ENCODE measurements around the gene PRR33.

DNA sequence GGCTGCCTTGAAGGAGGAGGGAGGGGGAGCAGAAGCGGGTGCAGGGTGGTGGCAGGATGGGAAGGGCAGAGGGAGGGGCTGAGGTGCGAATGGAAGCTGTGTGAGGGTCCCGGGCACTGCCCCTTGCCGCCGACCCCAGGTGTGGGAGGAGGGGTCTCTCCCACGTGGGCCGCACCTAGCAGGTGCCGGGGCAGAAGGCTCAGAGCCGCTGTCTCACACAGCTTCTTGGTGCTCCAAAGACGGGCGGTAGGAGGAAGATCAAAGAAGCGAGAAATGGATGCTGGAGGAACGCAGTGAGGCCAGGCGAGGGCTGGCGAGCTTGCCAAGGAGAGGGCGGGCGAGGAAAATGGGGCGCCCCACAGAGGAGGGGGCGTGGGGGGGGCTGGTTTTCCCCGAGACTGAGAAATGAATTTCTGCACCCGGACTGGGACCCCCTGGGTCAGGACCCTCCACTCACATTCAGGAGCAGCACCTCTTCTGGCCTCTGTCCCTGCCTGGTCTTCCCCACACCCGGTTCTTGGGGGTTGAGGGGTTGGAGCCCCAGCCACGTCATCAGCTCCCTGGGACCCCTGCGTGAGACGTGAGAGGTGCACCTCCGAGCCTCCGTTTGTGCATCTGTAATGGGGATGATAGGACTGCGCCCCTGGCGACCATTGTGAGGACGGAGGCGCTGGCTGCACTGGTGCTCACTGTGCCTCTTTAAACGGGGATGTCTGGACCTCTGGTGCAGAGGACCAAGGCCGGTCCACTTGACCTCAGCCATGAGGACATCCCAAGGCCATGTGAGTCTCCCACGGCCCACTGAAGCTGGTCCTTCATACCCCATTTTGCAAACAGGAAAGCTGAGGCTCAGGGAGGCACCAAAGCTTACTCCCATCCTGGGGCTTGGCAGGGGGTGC, 22.0 kb downstream of the PRR33 start:
- TF ChIP-seq EZH2 (IDR thresholded peaks at IDR 0.05; ENCODE audit: low read length, missing control alignments) (peak; percentile 0), CTCF (conservative IDR thresholded peaks at IDR 0.05 in 1 of 2, IDR thresholded peaks at IDR 0.05 in 1 of 2; ENCODE audit: low read depth in 1 of 2, low read length in 2 of 2) (peak in 1 of 2 donors; percentile 28)

All from fibroblast of lung (primary cell).